Osteoblast (primary cell): Measurements from ENCODE around the gene FBXO41. TPM values are rescaled to one million over a fixed set of nuclear protein-coding genes. Genes with fewer than 3 reads are reported as not detected.

Experiments
- DNase-seq: peaks from one replicate; pipeline ENCODE4 v3.0.0; 2011; ENCODE audit warnings: low spot score, mixed read lengths; ENCODE audit not compliant: insufficient read length; ENCODE audit errors: missing footprints
- H2AFZ ChIP-seq: 2 replicates; pipeline ENCODE4 v1.6.0; 2011; ENCODE audit warnings: mild to moderate bottlenecking, low read length
- H3K27ac ChIP-seq: 2 replicates; pipeline ENCODE4 v1.5.1; 2011; ENCODE audit warnings: mild to moderate bottlenecking, low read depth, low read length, moderate library complexity
- H3K27me3 ChIP-seq: 2 replicates; pipeline ENCODE4 v1.6.0; 2012; ENCODE audit warnings: mild to moderate bottlenecking, control low read depth, inconsistent platforms, low read length, moderate library complexity; ENCODE audit not compliant: insufficient read depth
- H3K36me3 ChIP-seq: 2 replicates; pipeline ENCODE4 v1.5.1; 2011; ENCODE audit warnings: mild to moderate bottlenecking, low read length, control low read depth, moderate library complexity; ENCODE audit not compliant: insufficient read depth
- H3K4me1 ChIP-seq: 2 replicates; pipeline ENCODE4 v1.5.1; 2011; ENCODE audit warnings: mild to moderate bottlenecking, low read length, control low read depth, moderate library complexity; ENCODE audit not compliant: insufficient read depth
- H3K4me2 ChIP-seq: 2 replicates; pipeline ENCODE4 v1.6.0; 2011; ENCODE audit warnings: mild to moderate bottlenecking, low read length; ENCODE audit not compliant: insufficient read depth
- H3K4me3 ChIP-seq: fragments of 200-600 bp; sonication (generic); 3 replicates; pipeline ENCODE4 v1.5.1; 2012; ENCODE audit warnings: mild to moderate bottlenecking, low read length, inconsistent platforms; ENCODE audit not compliant: insufficient read depth
- H3K79me2 ChIP-seq: 2 replicates; pipeline ENCODE4 v1.6.0; 2012; ENCODE audit warnings: mild to moderate bottlenecking, low read length, control low read depth, inconsistent platforms; ENCODE audit not compliant: insufficient read depth
- H3K9me3 ChIP-seq: 2 replicates; pipeline ENCODE4 v1.5.1; 2011; ENCODE audit warnings: low read depth, low read length, control low read depth
- H4K20me1 ChIP-seq: 2 replicates; pipeline ENCODE4 v1.6.0; 2012; ENCODE audit warnings: mild to moderate bottlenecking, low read length, control low read depth; ENCODE audit not compliant: insufficient read depth
- total RNA-seq: library from RNA; depleted of rRNA; stranded (reverse); fragments of >200 nt; gene quantifications from 2 replicates; pipeline ENCODE4 v1.2.3, GENCODE V29; 2012
- TF ChIP-seq, protein P1 (sequence below): IDR thresholded peaks from 2 replicates; pipeline ENCODE4 v1.5.1; 2011; ENCODE audit warnings: mild to moderate bottlenecking, low read depth, low read length, moderate library complexity; ENCODE audit errors: extremely low read depth

The FBXO41 gene
- total RNA-seq, 1 donor, result 0.36 TPM

DNA sequence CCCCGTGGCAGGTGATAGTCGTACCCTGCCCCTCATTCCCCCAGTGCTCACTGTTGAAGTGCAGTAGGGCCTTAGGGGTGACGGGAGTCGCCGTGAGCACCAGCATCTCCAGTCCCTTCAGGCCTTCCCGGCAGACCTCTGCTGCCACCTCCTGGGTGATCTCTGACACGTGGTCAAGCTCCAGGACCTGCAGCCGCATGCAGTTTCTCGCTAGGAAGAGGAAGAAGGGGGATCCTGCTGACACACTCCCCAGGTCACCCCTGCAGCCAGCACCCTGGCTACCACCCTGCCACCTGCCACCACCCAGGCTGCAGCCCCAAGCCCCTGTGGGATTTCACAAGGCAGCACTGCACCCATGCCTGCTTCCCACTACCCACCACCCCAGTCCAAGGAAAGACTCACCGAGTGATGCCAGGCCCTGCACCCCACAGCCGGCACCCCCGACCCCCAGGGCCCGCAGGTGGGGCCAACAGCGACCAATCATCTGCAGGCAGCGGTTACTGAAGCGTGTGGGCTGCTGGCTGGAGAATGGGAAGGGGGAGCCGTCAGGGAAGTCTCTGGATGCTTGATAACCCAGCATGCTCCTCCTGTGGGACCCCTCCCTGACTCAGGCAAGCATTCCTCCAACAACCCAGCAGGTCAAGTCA is 23.8 kb downstream of the FBXO41 start:
- Histone ChIP-seq H3K4me1 (no peaks in the 10 kb centered on the region), H4K20me1 (peaks cover 4% of the 10 kb centered on the region), H2AFZ (no peak overlapping the region), H3K4me2 (no peak overlapping the region), H3K9me3 (no peaks in the 10 kb centered on the region), H3K4me3 (no peak overlapping the region), H3K27me3 (no peaks in the 10 kb centered on the region), H3K36me3 (no peaks in the 10 kb centered on the region), H3K27ac (no peak overlapping the region), H3K79me2 (no peaks in the 10 kb centered on the region)
- TF ChIP-seq, protein P1, sequence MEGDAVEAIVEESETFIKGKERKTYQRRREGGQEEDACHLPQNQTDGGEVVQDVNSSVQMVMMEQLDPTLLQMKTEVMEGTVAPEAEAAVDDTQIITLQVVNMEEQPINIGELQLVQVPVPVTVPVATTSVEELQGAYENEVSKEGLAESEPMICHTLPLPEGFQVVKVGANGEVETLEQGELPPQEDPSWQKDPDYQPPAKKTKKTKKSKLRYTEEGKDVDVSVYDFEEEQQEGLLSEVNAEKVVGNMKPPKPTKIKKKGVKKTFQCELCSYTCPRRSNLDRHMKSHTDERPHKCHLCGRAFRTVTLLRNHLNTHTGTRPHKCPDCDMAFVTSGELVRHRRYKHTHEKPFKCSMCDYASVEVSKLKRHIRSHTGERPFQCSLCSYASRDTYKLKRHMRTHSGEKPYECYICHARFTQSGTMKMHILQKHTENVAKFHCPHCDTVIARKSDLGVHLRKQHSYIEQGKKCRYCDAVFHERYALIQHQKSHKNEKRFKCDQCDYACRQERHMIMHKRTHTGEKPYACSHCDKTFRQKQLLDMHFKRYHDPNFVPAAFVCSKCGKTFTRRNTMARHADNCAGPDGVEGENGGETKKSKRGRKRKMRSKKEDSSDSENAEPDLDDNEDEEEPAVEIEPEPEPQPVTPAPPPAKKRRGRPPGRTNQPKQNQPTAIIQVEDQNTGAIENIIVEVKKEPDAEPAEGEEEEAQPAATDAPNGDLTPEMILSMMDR, result peak; percentile 55
- peak; percentile 98 for DNase-seq

DNA sequence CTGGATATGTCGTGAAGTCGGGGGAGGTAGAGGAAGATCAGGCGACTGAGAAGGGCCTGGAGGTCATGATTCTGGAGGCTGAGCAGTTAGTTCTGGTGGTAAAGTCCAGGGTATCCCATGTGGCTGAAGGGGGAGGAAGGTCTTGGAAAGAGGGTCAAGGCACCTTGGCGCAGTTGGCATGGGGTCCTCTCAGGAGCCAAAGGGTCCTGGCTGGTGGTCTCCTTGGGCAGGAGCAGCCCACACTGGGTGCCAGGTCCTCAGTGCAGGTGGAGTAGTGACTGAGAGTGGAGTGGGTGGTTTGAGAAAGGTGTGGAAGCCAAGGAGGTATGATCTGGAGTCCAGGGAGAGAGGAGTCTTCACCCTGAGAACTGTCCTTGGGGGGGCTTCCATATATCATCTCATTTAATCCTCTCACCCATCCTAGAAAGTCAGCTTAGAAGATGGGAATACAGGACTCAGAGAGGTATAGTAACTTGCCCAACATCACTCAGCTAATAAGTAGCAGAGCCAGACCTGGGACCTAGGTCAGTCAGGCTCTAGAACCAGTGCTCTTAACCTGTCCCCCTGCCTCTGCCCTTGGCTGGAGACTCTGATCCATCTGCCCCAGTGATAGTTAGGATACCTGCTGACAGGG is 24.5 kb downstream of the FBXO41 start:
- peak; percentile 80 for DNase-seq
- H2AFZ ChIP-seq, result no peak overlapping the region
- H3K9me3 ChIP-seq, result no peaks in the 10 kb centered on the region
- H3K27me3 ChIP-seq, result no peaks in the 10 kb centered on the region
- no peaks in the 10 kb centered on the region for H3K79me2 ChIP-seq
- H3K4me3 ChIP-seq, result no peak overlapping the region
- peaks cover under 1% of the 10 kb centered on the region for H3K36me3 ChIP-seq
- no peak overlapping the region for H3K27ac ChIP-seq
- peaks cover 4% of the 10 kb centered on the region for H4K20me1 ChIP-seq
- H3K4me1 ChIP-seq, result no peaks in the 10 kb centered on the region
- H3K4me2 ChIP-seq, result no peak overlapping the region
- TF ChIP-seq, protein P1, result no peak

DNA sequence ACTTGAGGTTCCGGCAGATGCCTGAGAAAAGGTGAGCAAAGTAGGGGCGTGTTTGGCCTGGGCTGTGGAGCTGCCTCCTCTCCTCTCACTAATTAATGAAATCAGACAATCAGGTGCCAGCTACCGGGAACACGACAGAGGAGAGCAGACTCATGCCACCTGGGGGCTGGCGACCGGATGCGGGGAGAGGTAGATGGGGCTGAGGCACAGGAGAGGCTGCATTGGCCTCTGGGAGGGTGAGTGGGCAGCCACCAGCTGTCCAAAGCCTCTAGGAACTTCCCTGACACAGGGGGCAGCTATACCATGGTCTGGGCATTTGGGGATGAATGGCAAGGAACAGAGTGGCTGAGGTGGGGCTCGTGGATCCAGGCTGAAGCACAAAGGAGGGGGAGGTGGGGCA is 25.0 kb downstream of the FBXO41 start:
- Histone ChIP-seq H4K20me1 (peaks cover 9% of the 10 kb centered on the region), H3K9me3 (no peaks in the 10 kb centered on the region), H3K36me3 (peaks cover 6% of the 10 kb centered on the region), H3K27me3 (no peaks in the 10 kb centered on the region), H3K79me2 (no peaks in the 10 kb centered on the region), H3K27ac (no peak overlapping the region), H3K4me1 (no peaks in the 10 kb centered on the region), H3K4me2 (no peak overlapping the region), H2AFZ (no peak overlapping the region), H3K4me3 (no peak overlapping the region)
- DNase-seq, result peak; percentile 36
- TF ChIP-seq, protein P1, result no peak

DNA sequence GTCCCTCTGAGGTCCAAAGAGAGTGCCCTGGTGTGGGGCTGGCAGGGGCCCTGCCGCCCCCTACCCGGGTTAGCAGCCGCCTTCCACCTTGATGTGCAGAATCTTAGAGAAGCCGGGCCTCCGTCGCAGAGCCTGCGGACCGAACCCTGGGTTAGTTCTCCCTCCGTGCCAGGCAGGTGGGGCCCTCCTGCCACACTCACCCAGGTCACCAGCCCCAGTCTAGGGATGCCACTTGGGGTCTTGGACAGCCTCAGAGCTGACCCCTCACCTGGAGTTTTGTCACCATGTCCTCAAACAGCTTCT is 25.4 kb downstream of the FBXO41 start:
- Histone ChIP-seq H2AFZ (no peak overlapping the region), H3K4me3 (no peak overlapping the region), H4K20me1 (peaks cover 13% of the 10 kb centered on the region), H3K4me1 (no peaks in the 10 kb centered on the region), H3K4me2 (no peak overlapping the region), H3K27me3 (no peaks in the 10 kb centered on the region), H3K27ac (no peak overlapping the region), H3K79me2 (no peaks in the 10 kb centered on the region), H3K36me3 (peaks cover 10% of the 10 kb centered on the region), H3K9me3 (no peaks in the 10 kb centered on the region)
- TF ChIP-seq, protein P1, result no peak
- DNase-seq, result no peak
